Fibroblast of skin of left quadriceps (primary cell): ENCODE results near the gene MYRFL.
A peak's percentile ranks its signal among the peaks of the same experiment; 100 is the strongest.

Source experiments
- DNase-seq, 2 experiments: peaks; one replicate each; pipeline ENCODE4 v3.0.0-alpha.2; 2013; ENCODE audit warnings: low read depth in 2 of 2

Gene MYRFL

GRCh38 chr12:69932676-69933552, 107.9 kb downstream of the MYRFL start:
- DNase-seq = no peak

GRCh38 chr12:69934011-69934410, 109.0 kb downstream of the MYRFL start:
- DNase-seq = no peak

- DNase-seq = no peak
Measured at GRCh38 chr12:69935651-69936100, 110.6 kb downstream of the MYRFL start.

- no peak for DNase-seq
Measured at GRCh38 chr12:69936214-69936731, 111.2 kb downstream of the MYRFL start.

- no peak for DNase-seq
Measured at GRCh38 chr12:69936766-69937165, 111.7 kb downstream of the MYRFL start.

- DNase-seq = no peak
Measured at GRCh38 chr12:69947123-69947522, 122.1 kb downstream of the MYRFL start.

- peak; percentile 69 to 71 for DNase-seq
Measured at GRCh38 chr12:69947897-69948296, 122.9 kb downstream of the MYRFL start.

- DNase-seq = no peak
Measured at GRCh38 chr12:69948851-69949250, 123.8 kb downstream of the MYRFL start.

GRCh38 chr12:69949311-69950002, 124.4 kb downstream of the MYRFL start:
- DNase-seq = no peak

GRCh38 chr12:69951108-69951507, 126.1 kb downstream of the MYRFL start:
- no peak for DNase-seq

GRCh38 chr12:69952890-69953289, 127.9 kb downstream of the MYRFL start:
- no peak for DNase-seq

GRCh38 chr12:69961246-69961645, 136.2 kb downstream of the MYRFL start:
- DNase-seq = no peak

GRCh38 chr12:69966409-69966808, 141.4 kb downstream of the MYRFL start:
- DNase-seq = peak; percentile 55 to 57

GRCh38 chr12:69966839-69967238, 141.8 kb downstream of the MYRFL start:
- no peak for DNase-seq

GRCh38 chr12:69969011-69969410, 144.0 kb downstream of the MYRFL start:
- no peak for DNase-seq

GRCh38 chr12:69972136-69972535, 147.1 kb downstream of the MYRFL start:
- no peak for DNase-seq

- peak; percentile 12 to 16 for DNase-seq
Measured at GRCh38 chr12:69978020-69978419, 153.0 kb downstream of the MYRFL start.

- peak; percentile 44 to 46 for DNase-seq
Measured at GRCh38 chr12:69981881-69982475, 157.0 kb downstream of the MYRFL start.

- peak; percentile 22 to 23 for DNase-seq
Measured at GRCh38 chr12:69984241-69984640, 159.2 kb downstream of the MYRFL start.

- DNase-seq = no peak
Measured at GRCh38 chr12:69985656-69986055, 160.6 kb downstream of the MYRFL start.

GRCh38 chr12:69986114-69986513, 161.1 kb downstream of the MYRFL start:
- DNase-seq = no peak

- DNase-seq = peak; percentile 98
Measured at GRCh38 chr12:69987579-69988091, 162.6 kb downstream of the MYRFL start.
